Measurements from ENCODE around the gene COL8A1. TPM values are rescaled to one million over a fixed set of nuclear protein-coding genes. Genes with fewer than 3 reads are reported as not detected.

Gene COL8A1
- total RNA-seq, 1 donor from 2014 or later: 0.09 TPM

DNA sequence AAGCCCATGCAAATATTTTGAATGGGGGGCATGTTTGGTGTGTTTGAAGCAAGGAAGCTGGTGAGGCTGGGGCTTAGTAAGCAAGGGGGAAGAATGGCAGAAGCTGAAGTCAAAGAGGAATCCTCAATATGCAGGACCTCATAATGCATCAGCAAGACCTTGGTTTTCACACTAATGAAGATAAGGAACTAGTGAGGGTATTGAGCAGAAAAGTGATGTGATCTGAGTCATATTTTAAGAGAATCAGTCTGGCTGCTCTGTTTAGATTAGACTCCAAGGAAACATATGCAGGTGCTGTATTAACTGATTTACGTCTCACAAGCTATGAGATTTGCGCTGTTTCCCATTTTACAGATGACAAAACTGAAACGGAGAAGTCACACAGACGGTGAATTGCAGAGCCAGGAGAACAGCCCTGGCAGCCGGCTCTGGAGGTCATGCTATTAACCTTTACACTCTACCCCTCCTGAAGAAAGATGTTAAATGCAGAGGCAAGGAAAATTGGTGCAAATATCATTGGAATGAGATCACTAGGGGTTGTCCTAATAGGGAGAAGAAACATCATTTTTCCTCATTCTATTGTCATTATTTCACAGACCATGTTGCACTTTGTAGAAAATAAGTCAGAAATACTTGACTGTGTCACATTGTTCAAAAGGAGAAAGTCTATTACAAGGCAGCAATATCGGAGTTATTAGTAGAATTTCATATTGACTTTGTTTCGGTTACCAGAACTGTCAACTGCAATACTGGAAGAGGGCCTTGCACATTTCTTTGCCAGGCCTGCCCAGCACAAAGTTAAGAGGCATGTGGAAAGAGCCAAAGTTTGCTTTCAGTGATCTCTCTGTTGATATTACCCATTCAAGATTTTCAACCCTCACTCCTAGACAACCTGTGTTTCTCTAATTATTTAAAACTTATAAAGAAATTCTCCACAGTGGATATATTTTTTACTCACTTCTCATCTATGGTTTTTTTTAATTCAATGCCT, 64.9 kb downstream of the COL8A1 start:
- intact Hi-C loops (cut with micrococcal nuclease): no loop called here
- no peak for TF ChIP-seq CTCF (IDR thresholded peaks at IDR 0.05)
- ChIA-PET CTCF (no interaction called here), POLR2A (no interaction called here)
- Mint-ChIP-seq H3K36me3 (ENCODE audit: low read depth) (no peaks in the 10 kb centered on the region), H3K4me1 (no peaks in the 10 kb centered on the region), H3K27me3 (peaks cover 3% of the 10 kb centered on the region), H3K4me3 (no peak overlapping the region), H3K27ac (no peak overlapping the region), H3K9me3 (no peaks in the 10 kb centered on the region)
- ATAC-seq (ENCODE audit: low read depth): no peak
- DNase-seq: no peak

GRCh38 chr3:99704417-99704816, 66.0 kb downstream of the COL8A1 start:
- Mint-ChIP-seq H3K4me1 (no peaks in the 10 kb centered on the region), H3K36me3 (ENCODE audit: low read depth) (no peaks in the 10 kb centered on the region), H3K27ac (no peak overlapping the region), H3K27me3 (peaks cover 3% of the 10 kb centered on the region), H3K4me3 (no peak overlapping the region), H3K9me3 (no peaks in the 10 kb centered on the region)
- intact Hi-C loops (cut with micrococcal nuclease): no loop called here
- no peak for DNase-seq
- POLR2A ChIA-PET: no interaction called here
- no peak for TF ChIP-seq CTCF (IDR thresholded peaks at IDR 0.05)
- CTCF ChIA-PET: no interaction called here
- ATAC-seq (ENCODE audit: low read depth): no peak

DNA sequence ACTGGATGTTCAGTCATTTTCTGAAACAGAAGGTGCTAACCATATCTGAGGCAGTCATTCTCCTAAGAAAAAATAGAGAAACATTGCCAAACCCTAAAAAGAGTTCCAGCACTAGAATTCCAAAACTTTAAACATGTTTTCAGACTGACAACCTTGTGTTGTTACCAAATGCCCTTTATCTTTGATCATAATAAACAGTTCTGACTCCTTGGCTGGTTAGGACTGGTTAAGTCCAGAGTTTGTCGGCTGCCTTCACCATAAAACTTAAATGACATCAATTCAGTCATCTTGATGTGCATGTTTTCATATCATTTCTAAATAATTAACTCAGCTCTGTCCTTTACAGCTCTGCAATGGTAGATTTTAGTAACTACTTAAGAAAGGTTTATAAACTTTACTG, 68.0 kb downstream of the COL8A1 start:
- no peak for TF ChIP-seq CTCF (IDR thresholded peaks at IDR 0.05)
- ATAC-seq (ENCODE audit: low read depth) (no peak), DNase-seq (no peak)
- POLR2A ChIA-PET: no interaction called here
- CTCF ChIA-PET: no interaction called here
- no peaks in the 10 kb centered on the region for H3K4me1 Mint-ChIP-seq
- no peaks in the 10 kb centered on the region for H3K9me3 Mint-ChIP-seq
- intact Hi-C loops (cut with micrococcal nuclease): no loop called here
- no peak overlapping the region for H3K27ac Mint-ChIP-seq
- no peak overlapping the region for H3K4me3 Mint-ChIP-seq
- H3K36me3 Mint-ChIP-seq (ENCODE audit: low read depth): no peaks in the 10 kb centered on the region
- no peaks in the 10 kb centered on the region for H3K27me3 Mint-ChIP-seq

DNA sequence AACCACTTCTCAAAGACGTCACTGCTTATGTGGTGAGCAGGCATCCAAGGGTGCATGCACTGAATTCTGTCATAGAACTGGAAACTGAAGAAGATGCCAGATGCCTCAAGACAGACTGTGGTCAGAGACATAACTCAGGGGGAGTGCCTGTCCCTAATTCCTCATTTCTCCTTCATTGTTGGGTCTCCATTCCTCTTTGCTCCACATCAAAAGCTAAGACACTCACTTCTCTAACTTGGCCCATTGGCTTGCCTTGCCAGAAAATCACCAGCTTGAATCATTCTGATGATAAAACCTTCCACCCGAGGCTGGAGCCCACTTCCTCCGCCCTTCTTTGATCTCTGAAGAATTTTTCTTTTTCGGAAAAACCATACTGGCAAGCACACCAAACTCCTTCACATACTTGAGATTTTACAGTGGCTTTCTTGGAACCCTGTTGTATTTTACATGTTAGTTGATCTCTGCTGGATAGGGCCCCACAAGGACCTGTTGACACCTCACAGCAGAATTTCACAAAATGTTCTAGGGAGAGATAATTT, 69.9 kb downstream of the COL8A1 start:
- no peak for ATAC-seq (ENCODE audit: low read depth)
- no peaks in the 10 kb centered on the region for H3K27me3 Mint-ChIP-seq
- intact Hi-C loops (cut with micrococcal nuclease): no loop called here
- CTCF ChIA-PET: no interaction called here
- TF ChIP-seq CTCF (IDR thresholded peaks at IDR 0.05): no peak
- no peak overlapping the region for H3K4me3 Mint-ChIP-seq
- no peak overlapping the region for H3K27ac Mint-ChIP-seq
- DNase-seq: no peak
- no peaks in the 10 kb centered on the region for H3K9me3 Mint-ChIP-seq
- POLR2A ChIA-PET: no interaction called here
- no peaks in the 10 kb centered on the region for H3K4me1 Mint-ChIP-seq
- H3K36me3 Mint-ChIP-seq (ENCODE audit: low read depth): no peaks in the 10 kb centered on the region

GRCh38 chr3:99709686-99710085, 71.3 kb downstream of the COL8A1 start:
- no peak for TF ChIP-seq CTCF (IDR thresholded peaks at IDR 0.05)
- ChIA-PET POLR2A (no interaction called here), CTCF (no interaction called here)
- Mint-ChIP-seq H3K9me3 (no peaks in the 10 kb centered on the region), H3K36me3 (ENCODE audit: low read depth) (no peaks in the 10 kb centered on the region), H3K27me3 (no peaks in the 10 kb centered on the region), H3K4me1 (no peaks in the 10 kb centered on the region), H3K27ac (no peak overlapping the region), H3K4me3 (no peak overlapping the region)
- ATAC-seq (ENCODE audit: low read depth) (no peak), DNase-seq (no peak)
- intact Hi-C loops (cut with micrococcal nuclease): no loop called here

All from activated B cell treated with CpG ODN at 0.5 μM for 24 hours (primary cell).